Esophagus muscularis mucosa (tissue), 3 donors: ENCODE data around the gene ADH6.
"Not testable (repeated sequence)": the region's sequence is repeated elsewhere in the genome, so short reads cannot be mapped to it uniquely, and the experiment has no call there.

Experiments
- CTCF ChIP-seq, 3 experiments: fragments of 200-600 bp in 2 of 3; fragments of 450-650 bp in 1 of 3; sonication (generic) in 2 of 3; IDR thresholded peaks; one replicate each; pipeline ENCODE4 v1.5.1; 2017 to 2019; ENCODE audit warnings: antibody characterized with exemption in 3 of 3, mild to moderate bottlenecking in 2 of 3, moderate library complexity in 1 of 3
- POLR2A ChIP-seq: fragments of 450-650 bp; IDR thresholded peaks from one replicate; pipeline ENCODE4 v1.6.1; 2017; ENCODE audit warnings: antibody characterized with exemption, moderate library complexity, mild to moderate bottlenecking, low read depth

- not testable (repeated sequence) for TF ChIP-seq POLR2A; CTCF (IDR thresholded peaks at IDR 0.05)
Measured at GRCh38 chr4:99227646-99228045, 8.6 kb upstream of the ADH6 start.
